Stimulated activated CD8-positive, alpha-beta memory T cell treated with anti-CD3 and anti-CD28 coated beads, Interleukin-4, amount 100 ng/mL, for 48 hours (primary cell): ENCODE measurements around the gene ARHGEF16.

Source experiments
- DNase-seq: peaks from one replicate; pipeline ENCODE4 v3.0.0-alpha.2; 2020

ARHGEF16 gene

DNA sequence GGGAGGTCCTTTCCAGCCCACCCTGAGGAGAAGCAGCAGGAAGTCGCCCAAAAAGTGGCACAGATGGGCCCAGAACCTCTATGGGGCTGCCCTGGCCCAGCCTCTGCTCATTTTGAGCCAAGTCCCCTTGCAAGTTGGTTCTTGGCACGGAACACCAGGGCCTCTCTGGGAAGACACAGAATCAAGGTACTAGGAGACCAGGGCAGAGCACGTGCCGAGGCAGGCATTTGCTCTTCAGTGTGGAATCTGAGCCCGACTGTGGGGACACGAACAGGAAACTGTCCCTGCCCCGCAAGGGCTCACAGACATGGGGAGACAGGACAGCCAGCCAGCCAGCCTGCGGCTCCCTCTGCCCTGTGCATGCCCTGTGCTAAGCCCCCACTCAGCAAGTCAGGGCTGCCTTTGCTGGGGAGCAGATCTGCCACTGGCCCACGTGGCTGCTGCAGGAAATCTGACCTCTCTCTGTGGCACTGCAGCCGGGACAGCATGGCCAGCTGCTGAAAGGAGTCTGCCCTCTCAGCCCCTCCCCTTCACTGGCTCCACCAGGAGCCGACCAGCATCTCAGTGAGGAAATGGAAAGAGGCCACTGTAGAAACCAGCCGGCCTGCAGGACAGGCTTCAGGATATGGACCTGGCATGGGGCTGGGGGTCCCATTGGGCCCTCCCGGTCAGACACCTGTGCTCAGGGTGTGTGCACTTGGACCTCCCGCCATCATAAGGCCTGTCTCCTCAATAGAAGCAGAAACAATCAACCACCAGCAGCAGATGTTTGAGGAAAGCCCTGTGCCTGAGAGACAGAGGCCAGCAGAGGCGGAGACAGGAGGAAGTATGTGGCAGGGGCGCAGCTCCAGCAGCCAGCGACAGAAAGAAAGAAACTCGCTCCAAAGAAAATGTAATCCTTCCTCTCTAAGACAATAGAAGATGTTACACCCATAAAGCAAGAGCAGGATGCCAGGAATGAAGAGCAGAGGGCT, 3.7 kb downstream of the ARHGEF16 start:
- DNase-seq = no peak

- no peak for DNase-seq
Observed at GRCh38 chr1:3459051-3459908, 4.8 kb downstream of the ARHGEF16 start.

GRCh38 chr1:3459940-3460671, 5.6 kb downstream of the ARHGEF16 start:
- DNase-seq = no peak

DNA sequence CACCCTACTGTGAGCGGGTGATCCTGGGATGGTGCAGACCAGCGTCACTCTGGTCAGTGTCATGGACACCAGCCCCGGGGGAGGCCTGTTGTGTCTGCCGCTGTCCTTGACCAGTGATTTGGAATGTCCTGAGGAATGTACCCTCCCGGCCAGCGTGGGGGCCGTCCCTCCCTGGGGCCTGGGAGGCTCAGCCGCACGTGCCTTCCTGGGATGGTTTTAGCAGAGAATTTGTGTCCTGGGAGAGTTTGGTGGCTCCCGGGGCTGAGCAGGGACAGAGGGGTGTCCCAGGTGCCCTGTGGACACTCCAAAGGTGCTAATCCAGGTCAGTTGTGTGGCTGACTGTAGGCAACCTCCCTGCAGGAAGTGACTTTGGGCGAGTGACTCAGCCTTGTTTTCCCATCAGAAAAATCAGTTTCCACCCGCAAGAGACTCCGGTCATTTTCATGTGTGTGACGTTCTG, 6.2 kb downstream of the ARHGEF16 start:
- no peak for DNase-seq

DNA sequence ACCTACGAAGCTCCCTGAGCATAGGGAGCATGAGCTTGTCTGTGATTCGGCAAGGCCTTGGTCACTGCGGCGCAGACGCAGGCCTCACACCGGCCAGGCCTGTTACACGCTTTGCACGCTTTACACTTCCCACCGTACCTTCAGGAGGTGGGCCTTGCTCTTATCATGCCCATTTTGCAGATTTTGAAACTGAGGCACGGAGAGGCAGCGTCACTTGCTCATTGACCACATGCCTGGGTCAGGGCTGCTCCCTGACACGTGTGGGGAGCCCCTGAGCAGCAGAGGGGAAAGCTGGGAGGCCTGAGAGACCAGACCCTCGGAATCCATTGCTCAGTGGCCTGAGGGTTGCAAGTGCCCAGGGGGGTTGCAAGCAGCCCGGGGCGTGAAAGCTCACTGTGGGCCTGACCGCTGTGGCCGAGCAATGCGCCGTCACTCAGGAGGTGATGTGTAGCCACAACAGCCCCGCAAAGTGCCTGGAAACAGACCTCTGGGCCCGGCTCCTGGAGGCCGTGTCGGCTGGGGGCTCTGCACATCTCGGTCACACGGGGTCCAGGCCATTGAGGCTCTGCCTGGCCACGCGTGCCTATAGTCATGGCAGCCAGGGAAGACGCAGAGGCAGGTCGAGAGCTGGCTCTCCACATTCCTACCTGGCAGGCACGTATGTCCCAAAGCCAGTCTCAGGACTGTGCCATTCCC, 6.9 kb downstream of the ARHGEF16 start:
- DNase-seq = no peak

DNA sequence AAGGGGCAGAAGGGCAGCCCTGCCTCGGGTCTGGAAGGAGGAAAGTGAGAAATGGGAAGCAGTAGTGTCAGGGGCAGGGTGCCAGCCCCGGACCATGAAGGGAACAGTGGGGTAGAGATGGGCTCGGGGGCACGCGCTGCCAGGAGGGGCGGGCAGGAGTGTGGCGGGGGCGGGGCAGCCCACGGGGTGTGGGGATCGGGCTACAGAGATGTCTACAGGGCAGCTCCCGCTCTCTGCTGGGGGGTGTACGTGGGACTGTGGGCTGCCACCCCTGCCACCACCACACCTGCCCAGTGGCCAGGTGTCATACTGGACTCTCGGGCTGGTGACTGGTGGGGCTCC, 7.4 kb downstream of the ARHGEF16 start:
- no peak for DNase-seq

DNA sequence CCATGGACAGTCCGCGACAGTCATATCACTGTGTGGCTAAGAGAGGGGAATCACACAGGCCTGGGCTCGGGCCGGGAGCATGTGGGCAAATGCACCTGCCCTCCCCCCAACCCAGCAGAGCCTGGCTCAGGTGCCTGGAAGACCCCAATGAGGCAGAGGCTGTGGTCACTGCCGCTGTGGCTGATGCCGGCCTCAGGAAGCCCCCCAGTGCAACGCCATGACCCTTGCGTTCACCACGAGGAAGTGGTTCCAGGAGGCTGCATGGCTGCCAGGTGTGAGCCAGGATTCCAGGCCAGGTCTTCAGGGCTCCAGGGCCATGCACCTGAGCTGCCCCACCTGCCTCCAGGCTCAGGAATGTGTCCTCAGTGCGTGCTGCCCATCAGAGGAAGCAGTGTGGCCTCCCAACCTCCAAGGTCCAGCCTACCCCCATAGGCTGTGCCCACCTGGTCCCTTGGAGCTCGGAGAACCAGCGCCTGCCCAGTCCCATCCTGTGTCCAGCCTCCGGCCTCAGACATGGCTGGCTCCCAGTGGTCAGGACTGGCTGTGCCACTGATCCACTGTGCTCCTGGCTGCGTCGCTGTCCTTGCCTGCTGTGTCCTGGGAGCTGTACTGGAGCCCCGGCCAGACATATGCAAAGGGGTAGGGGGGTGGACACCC, 8.0 kb downstream of the ARHGEF16 start:
- no peak for DNase-seq

- DNase-seq = no peak
Observed at GRCh38 chr1:3463013-3463385, 8.5 kb downstream of the ARHGEF16 start.

GRCh38 chr1:3463408-3463863, 9.0 kb downstream of the ARHGEF16 start:
- DNase-seq = no peak

GRCh38 chr1:3463891-3464648, 9.6 kb downstream of the ARHGEF16 start:
- DNase-seq = no peak

DNA sequence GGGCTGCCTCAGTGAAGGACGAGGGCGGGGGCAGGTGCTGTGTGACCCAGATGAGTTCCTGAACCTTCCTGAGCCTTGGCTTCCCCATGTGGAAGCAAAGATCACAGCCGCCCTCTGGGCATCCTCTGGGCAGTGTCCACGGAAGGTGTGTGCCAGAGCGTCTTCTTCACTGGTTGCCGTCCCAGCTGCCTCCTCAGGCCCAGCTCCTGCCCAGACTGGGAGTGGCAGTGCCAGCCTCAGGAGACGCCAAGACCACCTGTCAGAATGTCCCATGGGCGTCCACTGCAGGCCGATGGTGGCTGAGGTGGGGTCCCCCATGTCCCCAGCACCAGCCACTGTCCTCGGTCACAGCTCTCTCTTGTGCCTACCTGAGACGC, 10.2 kb downstream of the ARHGEF16 start:
- DNase-seq = no peak

DNA sequence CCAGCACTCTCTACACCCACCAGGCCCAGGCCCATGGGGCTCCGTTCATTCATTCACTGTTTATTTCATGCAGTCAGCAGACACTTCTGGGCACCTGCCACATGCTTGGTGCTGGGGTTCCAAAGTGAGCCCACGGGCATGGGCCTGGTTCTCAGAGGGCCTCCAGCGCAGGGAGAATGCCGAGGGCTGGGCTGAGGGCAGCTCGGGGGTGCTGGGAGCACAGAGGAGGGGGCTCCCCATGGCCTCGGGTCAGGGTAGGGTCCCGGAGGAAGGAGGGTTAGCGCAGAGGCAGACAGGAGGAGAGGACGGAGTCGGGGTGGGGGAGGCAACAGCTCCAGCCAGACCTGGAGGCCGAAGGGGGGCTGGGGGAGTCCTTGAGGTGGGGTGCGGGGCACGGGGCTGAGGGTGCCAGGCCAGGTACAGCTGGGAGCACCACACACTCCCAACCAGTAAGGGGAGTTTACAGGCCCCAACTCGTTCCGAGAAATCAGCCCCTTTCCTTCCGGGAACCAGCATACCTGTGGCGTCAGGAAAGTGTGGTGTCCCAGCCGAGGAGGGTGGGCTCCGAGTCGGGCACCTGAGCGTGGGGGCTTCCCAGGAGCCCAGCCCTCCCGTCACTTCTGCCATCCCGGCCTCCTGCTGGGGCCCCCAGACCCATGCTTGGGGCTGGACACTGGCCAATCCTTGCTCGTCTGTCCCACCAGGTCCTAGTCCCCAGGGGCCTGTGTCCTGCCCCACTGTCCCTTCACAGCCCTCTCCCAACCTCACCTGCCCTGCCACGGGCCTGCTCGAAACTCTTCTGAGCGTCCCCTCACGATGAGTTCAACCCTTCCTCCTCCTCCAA, 10.8 kb downstream of the ARHGEF16 start:
- DNase-seq = no peak

GRCh38 chr1:3465935-3466321, 11.5 kb downstream of the ARHGEF16 start:
- DNase-seq = no peak

GRCh38 chr1:3466366-3467075, 12.1 kb downstream of the ARHGEF16 start:
- DNase-seq = no peak

GRCh38 chr1:3467096-3468036, 12.9 kb downstream of the ARHGEF16 start:
- no peak for DNase-seq

- DNase-seq = no peak
Observed at GRCh38 chr1:3468236-3469103, 14.0 kb downstream of the ARHGEF16 start.
